Endothelial cell of umbilical vein (primary cell): ENCODE data around the gene HNRNPL. TPM values are rescaled to one million over a fixed set of nuclear protein-coding genes. Genes with fewer than 3 reads are reported as not detected.
"Not testable (repeated sequence)": the region's sequence is repeated elsewhere in the genome, so short reads cannot be mapped to it uniquely, and the experiment has no call there.

ENCODE experiments used
- BruUV-seq: library from RNA; stranded (reverse); fragments of 400-500 nt; replicated peaks from 2 replicates; lab custom pipeline; 2021; lab: Mats Ljungman, UMichigan
- CTCF ChIA-PET: fragments of 300-600, 350-600 bp; sonication (Branson Sonifier 250); formaldehyde crosslinking; loops from one replicate; lab custom pipeline; 2021; ENCODE audit warnings: antibody characterized with exemption, inconsistent platforms; lab: Charles Lee
- POLR2A ChIA-PET: fragments of 300-600, 350-600 bp; sonication (Branson Sonifier 250); formaldehyde crosslinking; loops from one replicate; lab custom pipeline; 2021; ENCODE audit warnings: antibody characterized with exemption, inconsistent platforms; lab: Charles Lee
- DNase-seq: peaks from one replicate; pipeline ENCODE4 v3.0.0-alpha.2; 2011; ENCODE audit warnings: low read depth, low spot score
- FAIRE-seq: peaks from 2 replicates; lab custom pipeline; 2011; peaks lifted over from hg19 to GRCh38; lab: Jason Lieb, UNC
- H2AFZ ChIP-seq: 2 replicates; pipeline ENCODE4 v1.6.0; 2012; ENCODE audit warnings: low read depth, low read length, control low read depth, inconsistent platforms
- H3K27ac ChIP-seq: 2 replicates; pipeline ENCODE4 v1.5.1; 2011; ENCODE audit warnings: low read depth, mild to moderate bottlenecking, control low read depth, low read length, moderate library complexity; ENCODE audit not compliant: insufficient read depth
- H3K27me3 ChIP-seq, 2 experiments: 2 replicates each; pipeline versions ENCODE4 v1.6.0 to v1.6.1; 2011; ENCODE audit warnings: low read length in 2 of 2, mixed read lengths in 1 of 2; ENCODE audit not compliant: control insufficient read depth in 2 of 2, insufficient read depth in 2 of 2
- H3K36me3 ChIP-seq, 2 experiments: 2 replicates in 1 of 2; 3 replicates in 1 of 2; pipeline ENCODE4 v1.5.1; 2011; ENCODE audit warnings: low read length in 2 of 2, mild to moderate bottlenecking in 1 of 2, moderate library complexity in 1 of 2; ENCODE audit not compliant: control insufficient read depth in 2 of 2, insufficient read depth in 2 of 2; ENCODE audit errors: extremely low read depth in 1 of 2
- H3K4me1 ChIP-seq: 3 replicates; pipeline ENCODE4 v1.5.1; 2011; ENCODE audit warnings: mild to moderate bottlenecking, low read length; ENCODE audit not compliant: control insufficient read depth, insufficient read depth; ENCODE audit errors: extremely low read depth
- H3K4me2 ChIP-seq: 2 replicates; pipeline ENCODE4 v1.6.1; 2011; ENCODE audit warnings: low read length, control low read depth, mixed read lengths; ENCODE audit not compliant: insufficient read depth
- H3K4me3 ChIP-seq, 3 experiments: fragments of 200-600 bp in 1 of 3; sonication (generic), shearing (Covaris generic) in 1 of 3; replicated peaks in 1 of 3; 2 replicates each; pipeline ENCODE4 v1.5.1; 2011 to 2016; ENCODE audit warnings: control low read depth in 3 of 3, low read length in 3 of 3, mild to moderate bottlenecking in 2 of 3, inconsistent platforms in 1 of 3, low read depth in 1 of 3, moderate library complexity in 1 of 3; ENCODE audit not compliant: insufficient read depth in 1 of 3
- H3K79me2 ChIP-seq: 2 replicates; pipeline ENCODE4 v1.6.0; 2012; ENCODE audit warnings: low read length, inconsistent platforms; ENCODE audit not compliant: control insufficient read depth, insufficient read depth
- H3K9ac ChIP-seq: replicated peaks from 2 replicates; pipeline ENCODE3; 2011; ENCODE audit warnings: low read length, control low read depth; ENCODE audit not compliant: insufficient read depth; ENCODE audit errors: extremely low read depth
- H3K9me1 ChIP-seq: replicated peaks from 3 replicates; pipeline ENCODE4 v1.6.0; 2011; ENCODE audit warnings: mild to moderate bottlenecking, low read length; ENCODE audit not compliant: control insufficient read depth, insufficient read depth; ENCODE audit errors: extremely low read depth
- H3K9me3 ChIP-seq: replicated peaks from 2 replicates; pipeline ENCODE4 v1.5.1; 2012; ENCODE audit warnings: low read length, inconsistent platforms; ENCODE audit not compliant: control insufficient read depth, insufficient read depth
- H4K20me1 ChIP-seq: replicated peaks from 2 replicates; pipeline ENCODE3; 2011; ENCODE audit warnings: mild to moderate bottlenecking, low read length; ENCODE audit not compliant: control insufficient read depth, insufficient read depth; ENCODE audit errors: extremely low read depth
- EZH2 ChIP-seq: IDR thresholded peaks from 2 replicates; pipeline ENCODE4 v1.6.1; 2012; ENCODE audit warnings: borderline replicate concordance, low read depth, mild to moderate bottlenecking, moderate library complexity, low read length, inconsistent platforms; ENCODE audit not compliant: severe bottlenecking
- FOS ChIP-seq: IDR thresholded peaks from 2 replicates; pipeline ENCODE4 v1.6.1; 2011; ENCODE audit warnings: mild to moderate bottlenecking, low read length, moderate library complexity, borderline replicate concordance; ENCODE audit not compliant: insufficient read depth
- GATA2 ChIP-seq: IDR thresholded peaks from 2 replicates; pipeline ENCODE4 v1.7.0; 2011; ENCODE audit warnings: low read depth, mild to moderate bottlenecking, moderate library complexity, mixed read lengths, low read length; ENCODE audit not compliant: insufficient read length, insufficient read depth
- MAX ChIP-seq: IDR thresholded peaks from 2 replicates; pipeline ENCODE4 v1.6.1; 2011; ENCODE audit not compliant: insufficient read depth, insufficient read length
- dilution Hi-C: fragments of 300-500 bp; cut with MboI; formaldehyde crosslinking; loops from one replicate; pipeline ENCODE4 v1.15.0; 2019; ENCODE audit warnings: low sequenced_read_pairs; ENCODE audit not compliant: extremely low pct_ligation_motif_present
- intact Hi-C: fragments of 100-400 bp; cut with micrococcal nuclease; formaldehyde crosslinking; loops from one replicate; pipeline ENCODE4 v1.10.0; 2022
- polyA plus RNA-seq, 4 experiments: library from polyadenylated mRNA; depleted of rRNA in 3 of 4; stranded (reverse) in 3 of 4; unstranded in 1 of 4; fragments of >200 nt; gene quantifications; 2 replicates each; pipeline versions ENCODE4 v1.2.1 to v1.2.3, GENCODE V29; 2011 to 2012; ENCODE audit warnings: missing spikeins in 1 of 4
- total RNA-seq: library from RNA; stranded (reverse); gene quantifications from 2 replicates; pipeline ENCODE4 v1.2.3, GENCODE V29; 2021

Gene HNRNPL
- total and polyA plus RNA-seq, 2 donors (not counting 3 experiments of a cell fraction or from before 2014, with no cell fraction given): 305 to 451 TPM

GRCh38 chr19:38799104-38799503 is 50.7 kb downstream of the HNRNPL start:
- no peak overlapping the region for H3K27ac ChIP-seq
- dilution Hi-C loops: no loop called here

GRCh38 chr19:38797781-38798180 is 52.0 kb downstream of the HNRNPL start:
- BruUV-seq, H3K4me3 ChIP-seq, H3K27ac ChIP-seq, intact Hi-C loops, H2AFZ ChIP-seq, H4K20me1 ChIP-seq, H3K27me3 ChIP-seq, H3K4me1 ChIP-seq, DNase-seq, H3K9me3 ChIP-seq, dilution Hi-C loops, POLR2A ChIA-PET, H3K9ac ChIP-seq, H3K4me2 ChIP-seq, H3K9me1 ChIP-seq, H3K79me2 ChIP-seq, FAIRE-seq, CTCF ChIA-PET, H3K36me3 ChIP-seq: not testable (repeated sequence)

More at GRCh38 chr19:38799104-38799503, 50.7 kb downstream of the HNRNPL start:
- H3K9ac ChIP-seq: no peak overlapping the region
- no peak overlapping the region for H3K4me3 ChIP-seq
- DNase-seq: no peak
- CTCF ChIA-PET: interaction anchor here (1.0 to 1.1 kb wide), 3 partner anchors 21 to 33 kb away, joined by 3 to 4 read pairs (median 4); partner anchors contain the start of gene ECH1
- H3K79me2 ChIP-seq: no peaks in the 10 kb centered on the region
- no peaks in the 10 kb centered on the region for H3K9me1 ChIP-seq
- H2AFZ ChIP-seq: no peak overlapping the region
- no peaks in the 10 kb centered on the region for H3K9me3 ChIP-seq
- BruUV-seq: no TSS peak
- no peak overlapping the region for H3K4me2 ChIP-seq
- POLR2A ChIA-PET: no interaction called here
- FAIRE-seq: no peak
- H3K36me3 ChIP-seq: no peaks in the 10 kb centered on the region
- no peaks in the 10 kb centered on the region for H3K4me1 ChIP-seq
- TF ChIP-seq EZH2: no peak
- no peak for TF ChIP-seq FOS
- no peak for TF ChIP-seq MAX
- no peak for TF ChIP-seq GATA2
- intact Hi-C loops: no loop called here
- no peaks in the 10 kb centered on the region for H4K20me1 ChIP-seq
- no peaks in the 10 kb centered on the region for H3K27me3 ChIP-seq
